H4 (cell line): ENCODE results near the gene HNF1B. TPM values are rescaled to one million over a fixed set of nuclear protein-coding genes. Genes with fewer than 3 reads are reported as not detected.

Experiments
- DNase-seq: peaks from one replicate; pipeline ENCODE4 v3.0.0-alpha.2; 2015; ENCODE audit warnings: low spot score
- total RNA-seq: library from RNA; depleted of rRNA; stranded (reverse); fragments of >200 nt; shearing (Covaris generic); gene quantifications from 2 replicates; pipeline ENCODE4 v1.2.3, GENCODE V29; 2014

Gene HNF1B
- total RNA-seq, 1 experiment from 2014 or later = not detected

DNA sequence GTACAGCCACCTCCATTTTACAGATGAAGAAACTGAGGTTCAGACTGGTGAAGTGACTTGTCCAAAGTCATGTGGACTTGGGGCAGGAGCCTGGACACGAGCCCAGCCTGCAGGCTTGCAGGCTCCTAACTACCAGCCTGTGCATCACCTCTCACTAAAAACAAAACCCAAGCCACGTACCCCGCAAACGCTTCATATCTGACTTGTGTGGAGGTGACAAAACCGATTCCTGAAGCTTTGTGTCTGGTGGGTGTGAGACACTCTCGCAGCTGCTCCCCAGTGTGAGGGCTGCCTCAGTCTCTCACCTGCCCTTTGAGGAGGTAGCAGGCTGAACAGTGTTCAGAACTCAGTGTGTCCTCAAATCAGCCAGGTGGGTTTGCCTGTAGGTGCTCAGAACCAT is 8.4 kb downstream of the HNF1B start:
- DNase-seq = no peak

DNA sequence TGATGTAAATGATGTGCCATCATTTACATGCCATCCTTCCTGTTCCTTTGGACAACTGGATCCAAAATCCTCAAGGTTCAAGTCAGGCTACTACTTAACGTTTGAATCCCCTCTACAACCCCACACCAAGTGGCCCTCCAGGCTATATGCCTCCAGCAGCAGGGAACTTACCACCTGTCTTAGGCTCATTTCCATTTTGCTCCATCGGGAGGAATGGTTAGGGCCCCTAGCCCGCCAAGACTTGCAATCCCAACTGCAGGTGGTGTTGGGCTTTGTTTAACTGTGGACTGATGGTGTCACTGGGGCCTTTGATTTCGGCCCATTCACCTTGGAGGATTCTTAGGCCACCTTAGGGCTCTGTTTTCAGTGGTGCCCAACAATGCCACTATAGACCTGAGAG is 9.7 kb downstream of the HNF1B start:
- no peak for DNase-seq

- DNase-seq = no peak
These were observed 12.5 kb downstream of the HNF1B start for GRCh38 chr17:37732316-37732715.

DNA sequence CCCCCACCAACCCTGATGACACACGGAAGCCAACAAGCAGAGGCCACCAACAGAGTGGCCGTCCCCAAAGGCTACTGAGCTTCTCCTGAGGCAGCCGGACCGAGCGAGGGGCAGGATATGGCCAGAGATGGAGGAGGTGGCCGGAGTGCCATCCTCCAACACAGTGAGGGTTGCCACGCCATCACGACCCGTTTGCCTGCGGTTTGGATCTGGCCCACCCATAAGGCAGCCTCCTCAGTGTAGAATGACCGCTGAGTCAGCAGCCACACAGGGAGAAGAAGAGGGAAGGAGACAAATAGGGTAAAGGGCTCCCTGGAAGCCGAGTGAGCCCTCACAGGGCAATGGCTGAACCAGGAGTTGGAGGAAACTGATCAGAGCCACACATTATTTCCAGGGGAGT is 13.8 kb downstream of the HNF1B start:
- no peak for DNase-seq

DNA sequence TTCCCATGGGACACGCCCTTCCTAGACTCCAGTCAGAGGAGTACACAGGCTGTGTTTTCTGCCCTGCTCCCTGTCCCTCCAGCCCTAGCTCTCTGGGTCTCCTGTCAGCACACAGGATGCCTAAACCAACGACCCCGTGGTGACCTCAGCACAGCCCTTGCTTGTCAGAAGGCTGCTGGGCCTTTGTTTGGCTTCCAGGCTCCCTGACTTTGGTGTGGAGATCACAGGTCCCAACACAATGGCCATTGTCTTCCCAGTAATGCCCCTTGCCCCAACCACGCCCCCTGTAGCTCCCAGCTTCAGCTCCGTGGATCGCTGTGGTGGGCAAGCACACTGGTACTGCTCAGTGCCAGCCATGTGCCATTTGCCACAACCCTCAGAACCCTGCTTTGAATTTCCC is 15.0 kb downstream of the HNF1B start:
- no peak for DNase-seq

DNA sequence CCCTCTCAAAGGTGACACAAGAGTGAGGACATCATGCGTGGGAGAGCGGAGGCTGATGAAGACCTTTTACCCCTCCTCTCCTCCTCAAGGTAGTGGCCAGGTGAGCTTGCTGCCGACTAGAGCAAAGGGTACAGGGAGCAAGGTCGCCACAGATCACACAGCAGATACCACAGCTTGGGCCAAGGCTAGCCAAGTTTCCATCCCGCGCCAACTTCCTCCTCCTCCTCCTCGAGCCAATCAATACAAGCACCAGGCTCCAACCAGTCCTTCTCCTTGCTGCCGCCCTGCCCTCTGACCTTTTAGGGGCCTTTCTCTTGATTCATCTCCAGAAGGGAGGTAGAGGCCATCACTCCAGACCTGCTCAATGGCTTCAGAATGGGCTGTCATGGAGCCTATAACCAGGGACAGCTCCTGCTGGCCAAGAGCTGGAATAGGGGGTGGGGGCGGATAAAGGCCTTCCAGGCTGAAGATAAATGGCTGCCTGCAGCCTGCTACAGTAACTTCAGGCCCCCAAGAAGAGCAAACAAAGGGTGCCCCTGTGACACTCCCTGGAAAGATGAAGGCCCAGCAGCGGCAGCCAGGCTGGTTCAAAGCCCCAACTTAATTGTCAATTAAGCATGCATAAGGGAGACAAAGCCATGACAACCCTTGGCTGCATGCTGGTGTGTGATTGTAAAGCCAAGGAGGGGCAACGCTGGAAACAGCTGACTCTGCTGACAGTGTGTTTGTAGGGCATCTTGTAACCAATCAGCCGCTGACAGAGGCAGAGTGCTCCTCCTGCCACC is 17.8 kb downstream of the HNF1B start:
- DNase-seq = no peak

GRCh38 chr17:37726248-37726647 is 18.6 kb downstream of the HNF1B start:
- no peak for DNase-seq

- DNase-seq = no peak
These were observed 19.2 kb downstream of the HNF1B start for GRCh38 chr17:37725601-37726146.

DNA sequence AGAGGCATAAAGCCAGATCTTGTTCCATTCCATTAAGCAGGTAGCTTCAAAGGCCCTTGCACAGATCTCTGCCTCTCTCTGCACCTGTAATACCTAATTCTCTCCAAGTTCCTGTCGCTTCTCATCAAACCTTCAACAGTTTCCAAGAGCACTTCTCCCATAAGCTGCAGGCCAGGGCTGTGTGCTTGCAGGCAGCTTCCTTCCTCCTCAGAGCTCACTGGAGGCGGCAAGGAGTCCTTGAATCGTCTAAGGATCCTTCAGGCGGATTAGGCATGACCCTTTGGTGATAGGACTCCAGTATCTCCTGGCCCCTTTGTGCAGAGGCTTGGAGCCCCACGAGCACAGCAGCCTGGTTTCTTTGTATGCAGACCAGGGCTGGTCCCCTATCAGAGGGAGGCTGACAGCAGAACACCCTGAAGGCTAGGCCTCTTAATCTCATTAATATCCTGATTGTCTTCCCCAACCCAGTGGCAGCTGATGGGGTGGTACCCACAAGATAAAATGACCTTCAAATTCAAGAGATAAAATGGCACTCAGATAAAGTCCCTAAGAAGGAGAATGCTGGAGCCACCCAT is 19.8 kb downstream of the HNF1B start:
- DNase-seq = no peak

- DNase-seq = no peak
These were observed 23.9 kb downstream of the HNF1B start for GRCh38 chr17:37720989-37721388.

- DNase-seq = no peak
These were observed 25.0 kb downstream of the HNF1B start for GRCh38 chr17:37719866-37720265.

- no peak for DNase-seq
These were observed 26.4 kb downstream of the HNF1B start for GRCh38 chr17:37718324-37719048.

DNA sequence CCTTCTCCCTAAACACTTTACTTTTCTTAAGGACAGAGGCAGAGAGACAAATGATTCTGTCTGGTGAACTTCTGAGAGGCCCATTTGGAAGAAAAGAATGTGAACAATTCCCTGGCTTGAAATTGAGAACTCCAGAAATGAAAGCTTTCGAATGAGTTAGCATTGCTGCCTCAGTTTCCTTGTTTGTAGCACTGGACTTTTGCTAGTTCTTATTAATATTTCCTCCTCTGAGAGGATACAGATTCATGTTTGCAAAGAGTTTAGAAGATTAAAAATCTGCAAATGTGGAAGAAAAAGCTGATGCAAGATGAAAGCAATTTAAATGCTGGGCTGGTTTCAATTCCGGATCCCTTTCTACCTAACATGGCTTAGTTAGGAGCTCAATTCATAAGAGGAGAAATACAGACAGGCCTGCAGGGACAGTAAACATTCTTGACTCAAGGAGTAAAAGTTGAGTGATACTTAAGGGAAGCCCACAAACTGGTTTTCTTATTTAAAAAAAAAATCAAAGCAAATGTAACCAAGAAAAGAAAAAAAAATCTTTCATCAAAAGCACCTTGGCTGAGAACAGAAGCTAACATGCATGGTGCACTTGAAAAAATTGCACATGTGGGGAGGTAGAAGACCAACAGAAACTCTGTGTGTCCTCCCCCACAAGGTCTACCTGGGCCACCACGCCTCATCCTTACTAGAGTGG is 27.1 kb downstream of the HNF1B start:
- DNase-seq = no peak

- no peak for DNase-seq
These were observed 30.0 kb downstream of the HNF1B start for GRCh38 chr17:37714897-37715296.

GRCh38 chr17:37713624-37714023 is 31.2 kb downstream of the HNF1B start:
- DNase-seq = no peak

- DNase-seq = no peak
These were observed 31.8 kb downstream of the HNF1B start for GRCh38 chr17:37713028-37713431.

GRCh38 chr17:37711113-37711512 is 33.7 kb downstream of the HNF1B start:
- no peak for DNase-seq

DNA sequence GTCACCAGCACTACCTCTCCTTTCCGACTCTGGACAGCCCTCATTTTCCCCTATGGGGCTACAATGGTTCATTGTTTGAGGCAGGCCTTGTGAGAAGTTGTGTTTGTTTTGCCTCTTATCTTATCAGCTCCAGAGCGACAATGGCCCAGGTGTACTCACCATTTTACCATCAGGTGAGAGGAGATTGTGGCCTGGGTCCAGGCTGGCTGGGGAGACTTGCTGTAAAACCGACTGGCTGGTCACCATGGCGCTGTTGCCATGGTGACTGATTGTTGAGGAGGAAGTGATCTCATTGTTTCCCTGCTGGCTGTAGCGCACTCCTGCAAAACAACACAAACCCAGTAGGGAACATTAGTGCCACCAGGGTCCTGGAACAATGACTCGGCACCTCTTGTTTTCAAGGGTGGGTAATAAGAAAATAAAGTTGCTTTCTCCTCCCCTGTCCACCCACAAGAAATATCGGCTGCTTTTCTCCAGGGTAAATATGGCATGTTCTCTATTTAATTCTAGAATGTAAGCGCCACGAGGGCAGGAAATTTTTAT is 34.4 kb downstream of the HNF1B start:
- DNase-seq = peak; percentile 84

GRCh38 chr17:37708616-37709212 is 36.1 kb downstream of the HNF1B start:
- DNase-seq = peak; percentile 28

GRCh38 chr17:37708008-37708615 is 36.7 kb downstream of the HNF1B start:
- DNase-seq = no peak

DNA sequence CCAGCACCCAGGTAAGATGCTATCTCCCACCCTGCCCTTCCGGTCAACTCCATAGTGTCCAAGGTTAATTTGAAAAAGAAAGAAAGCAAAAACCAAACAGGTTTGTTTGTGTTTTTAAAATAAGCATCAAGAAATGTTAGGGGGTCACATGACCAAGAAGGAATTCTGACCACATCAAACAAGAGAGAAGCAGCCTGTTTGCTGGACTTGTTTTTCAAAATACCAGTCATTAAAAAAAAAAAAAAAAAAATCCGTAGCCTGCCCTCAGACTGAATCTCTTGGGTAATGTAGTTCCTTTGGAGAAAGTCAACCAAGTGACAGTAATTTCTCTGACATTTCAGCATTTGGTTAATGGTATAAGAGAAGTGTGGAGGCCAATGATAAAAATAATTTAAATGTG is 38.4 kb downstream of the HNF1B start:
- no peak for DNase-seq
